Measurements from ENCODE around the gene EEF1A2. TPM values are rescaled to one million over a fixed set of nuclear protein-coding genes. Genes with fewer than 3 reads are reported as not detected.
"Not testable (repeated sequence)": the region's sequence is repeated elsewhere in the genome, so short reads cannot be mapped to it uniquely, and the experiment has no call there.

EEF1A2 gene
- total RNA-seq, 2 experiments from 2014 or later, result 0.26 TPM; not detected in 1

DNA sequence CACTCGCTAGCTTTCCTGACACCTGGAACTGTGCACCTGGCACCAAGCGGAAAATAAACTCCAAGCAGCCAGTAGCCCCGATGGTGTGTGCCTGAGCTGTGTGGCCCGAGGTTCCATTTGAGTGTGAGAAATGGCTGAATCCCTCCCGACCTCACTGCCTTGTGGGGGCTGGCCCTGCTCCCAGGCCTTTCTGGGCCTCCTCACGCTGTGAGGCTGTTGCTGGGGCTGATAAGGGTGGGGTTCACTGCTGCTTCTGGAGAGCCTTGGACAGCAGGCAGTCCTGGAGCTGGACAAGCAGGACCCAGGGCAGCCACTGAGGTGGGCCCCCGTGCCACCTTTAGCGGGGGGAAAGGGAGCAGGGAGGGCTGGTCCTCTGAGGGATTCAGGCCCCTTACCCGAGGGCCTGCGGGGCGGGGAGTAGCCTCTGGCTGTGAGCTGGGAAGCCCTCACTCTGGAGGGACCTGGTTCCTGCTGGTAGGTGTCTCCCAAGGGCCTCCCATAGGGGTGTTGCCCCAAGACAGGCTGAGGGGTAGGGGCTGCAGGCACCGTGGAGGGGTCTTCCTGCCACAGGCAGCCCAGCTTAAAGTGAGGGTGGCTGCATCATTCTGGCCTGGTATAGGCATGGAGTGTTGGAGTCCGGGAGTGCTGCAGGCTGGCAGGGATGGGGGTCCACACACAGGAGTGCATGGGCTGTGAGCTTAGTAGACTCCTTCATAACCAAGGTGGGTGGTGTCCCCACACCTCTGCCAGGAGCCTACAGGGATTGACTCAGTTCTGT is 23.4 kb upstream of the EEF1A2 start:
- no peak for ATAC-seq (ENCODE audit: low read depth)
- no peak for DNase-seq
- Mint-ChIP-seq H3K4me3 (peak overlapping the region; percentile 58), H3K9me3 (peaks cover 6% of the 10 kb centered on the region), H3K27me3 (peaks cover 3% of the 10 kb centered on the region), H3K27ac (peak overlapping the region; percentile 52), H3K4me1 (peaks cover 9% of the 10 kb centered on the region), H3K36me3 (peaks cover 22% of the 10 kb centered on the region)
- POLR2A ChIA-PET, result interaction anchor here (1.1 to 7.3 kb wide), 3 partner anchors 14 to 113 kb away, joined by 3 to 88 read pairs (median 4); partner anchors contain the start of gene PTK6

DNA sequence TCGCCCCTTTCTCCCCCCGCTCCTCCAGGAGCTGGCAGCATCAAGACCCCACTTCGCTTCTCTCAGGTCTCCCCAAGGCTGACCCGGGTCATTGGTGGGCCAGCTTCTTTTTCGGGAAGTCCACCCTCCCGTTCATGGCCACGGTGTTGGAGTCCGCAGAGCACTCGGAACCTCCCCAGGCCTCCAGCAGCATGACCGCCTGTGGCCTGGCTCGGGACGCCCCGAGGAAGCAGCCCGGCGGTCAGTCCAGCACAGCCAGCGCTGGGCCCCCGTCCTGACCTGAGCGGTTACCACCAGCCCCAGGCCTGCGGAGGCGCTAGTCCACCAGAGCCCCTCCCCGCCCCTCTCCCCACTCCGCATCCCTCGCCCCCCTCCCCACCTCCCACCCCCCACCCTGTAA is 22.7 kb upstream of the EEF1A2 start:
- H3K9me3 Mint-ChIP-seq, result peaks cover 6% of the 10 kb centered on the region
- ATAC-seq (ENCODE audit: low read depth), result no peak
- H3K27me3 Mint-ChIP-seq, result peaks cover 5% of the 10 kb centered on the region
- POLR2A ChIA-PET, result interaction anchor here (0.6 to 7.3 kb wide), 36 partner anchors 8 to 562 kb away, joined by 3 to 88 read pairs (median 4); partner anchors contain the start of genes ARFRP1, DNAJC5, GMEB2 and HELZ2
- no peak for DNase-seq
- peak overlapping the region; percentile 79 for H3K4me3 Mint-ChIP-seq
- peaks cover 22% of the 10 kb centered on the region for H3K36me3 Mint-ChIP-seq
- peaks cover 9% of the 10 kb centered on the region for H3K4me1 Mint-ChIP-seq
- peak overlapping the region; percentile 61 for H3K27ac Mint-ChIP-seq

DNA sequence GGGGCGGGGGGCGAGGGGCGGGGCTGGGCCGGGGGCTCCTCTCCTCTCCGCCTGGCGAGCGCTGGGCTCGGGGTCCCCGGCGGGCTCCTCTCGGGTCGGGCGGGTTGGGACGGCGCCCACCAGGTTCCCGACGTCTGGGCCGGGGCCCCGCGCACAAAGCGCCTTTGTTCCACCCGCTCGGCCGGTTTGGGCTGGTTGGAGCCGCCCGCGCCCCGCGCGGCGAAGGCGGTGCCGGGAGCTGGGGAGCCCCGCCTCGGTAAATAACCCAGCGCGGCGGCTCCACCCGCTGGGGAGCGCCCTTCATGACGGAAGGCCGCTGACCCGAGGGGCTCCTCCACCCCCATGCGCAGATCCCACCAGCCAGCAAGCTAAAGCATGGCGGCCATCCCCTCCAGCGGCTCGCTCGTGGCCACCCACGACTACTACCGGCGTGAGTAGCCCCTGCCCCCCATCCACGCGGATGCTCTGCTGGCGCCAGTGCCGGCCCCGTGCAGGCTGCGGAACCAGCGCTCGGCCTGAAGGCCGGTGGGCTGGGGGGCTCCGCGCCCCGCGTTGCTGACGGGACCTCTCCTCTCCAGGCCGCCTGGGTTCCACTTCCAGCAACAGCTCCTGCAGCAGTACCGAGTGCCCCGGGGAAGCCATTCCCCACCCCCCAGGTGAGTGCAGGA is 22.2 kb upstream of the EEF1A2 start:
- Mint-ChIP-seq H3K4me3 (peak overlapping the region; percentile 79), H3K27me3 (peaks cover 5% of the 10 kb centered on the region), H3K27ac (peak overlapping the region; percentile 61), H3K9me3 (peaks cover 6% of the 10 kb centered on the region), H3K4me1 (peaks cover 9% of the 10 kb centered on the region), H3K36me3 (peaks cover 22% of the 10 kb centered on the region)
- POLR2A ChIA-PET, result interaction anchor here (0.6 to 7.3 kb wide), 40 partner anchors 8 to 897 kb away, joined by 3 to 88 read pairs (median 4); partner anchors contain the start of genes ARFRP1, DNAJC5, GMEB2 and HELZ2
- peak; percentile 85 for DNase-seq
- ATAC-seq (ENCODE audit: low read depth), result peak; percentile 59

DNA sequence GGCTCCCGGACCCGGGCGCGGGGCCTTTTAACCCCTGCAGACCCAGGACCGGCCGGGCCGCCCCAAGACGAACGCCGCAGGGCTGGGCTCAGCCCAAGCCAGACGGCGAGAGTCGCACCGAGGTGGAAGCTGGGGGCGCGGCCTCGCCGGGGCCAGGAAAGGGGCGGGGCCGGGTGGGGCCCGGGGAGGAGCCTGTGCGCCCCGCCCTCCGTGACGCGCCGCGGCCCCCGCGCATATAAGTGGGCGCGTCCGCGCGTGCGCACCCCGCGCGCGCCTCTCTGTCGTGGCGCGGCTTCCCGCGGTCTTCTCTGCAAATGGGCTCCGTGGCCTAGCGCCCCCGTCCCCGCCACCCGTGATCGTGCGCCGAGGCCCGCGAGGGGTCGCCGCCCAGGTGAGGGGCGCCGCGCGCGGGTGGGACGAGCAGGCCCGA is 21.6 kb upstream of the EEF1A2 start, which contains the start of gene PPDPF:
Gene PPDPF (plus strand): TSS at position 262 of the 430 bp plus-strand sequence. CDS start 544 bp downstream, outside the sequence.
- Mint-ChIP-seq H3K9me3 (peaks cover 7% of the 10 kb centered on the region), H3K27me3 (peaks cover 6% of the 10 kb centered on the region), H3K4me3 (peak within 1 kb of the TSS; percentile 79), H3K27ac (peak within 1 kb of the TSS; percentile 75), H3K36me3 (peaks cover 22% of the 10 kb centered on the region), H3K4me1 (peaks cover 9% of the 10 kb centered on the region)
- POLR2A ChIA-PET, result interaction anchor here (0.7 to 7.3 kb wide), 30 partner anchors 9 to 897 kb away, joined by 3 to 88 read pairs (median 4); partner anchors contain the start of genes ARFRP1, GMEB2, HELZ2 and PRPF6
- ATAC-seq (ENCODE audit: low read depth), result peak; percentile 72
- DNase-seq, result peak; percentile 93

DNA sequence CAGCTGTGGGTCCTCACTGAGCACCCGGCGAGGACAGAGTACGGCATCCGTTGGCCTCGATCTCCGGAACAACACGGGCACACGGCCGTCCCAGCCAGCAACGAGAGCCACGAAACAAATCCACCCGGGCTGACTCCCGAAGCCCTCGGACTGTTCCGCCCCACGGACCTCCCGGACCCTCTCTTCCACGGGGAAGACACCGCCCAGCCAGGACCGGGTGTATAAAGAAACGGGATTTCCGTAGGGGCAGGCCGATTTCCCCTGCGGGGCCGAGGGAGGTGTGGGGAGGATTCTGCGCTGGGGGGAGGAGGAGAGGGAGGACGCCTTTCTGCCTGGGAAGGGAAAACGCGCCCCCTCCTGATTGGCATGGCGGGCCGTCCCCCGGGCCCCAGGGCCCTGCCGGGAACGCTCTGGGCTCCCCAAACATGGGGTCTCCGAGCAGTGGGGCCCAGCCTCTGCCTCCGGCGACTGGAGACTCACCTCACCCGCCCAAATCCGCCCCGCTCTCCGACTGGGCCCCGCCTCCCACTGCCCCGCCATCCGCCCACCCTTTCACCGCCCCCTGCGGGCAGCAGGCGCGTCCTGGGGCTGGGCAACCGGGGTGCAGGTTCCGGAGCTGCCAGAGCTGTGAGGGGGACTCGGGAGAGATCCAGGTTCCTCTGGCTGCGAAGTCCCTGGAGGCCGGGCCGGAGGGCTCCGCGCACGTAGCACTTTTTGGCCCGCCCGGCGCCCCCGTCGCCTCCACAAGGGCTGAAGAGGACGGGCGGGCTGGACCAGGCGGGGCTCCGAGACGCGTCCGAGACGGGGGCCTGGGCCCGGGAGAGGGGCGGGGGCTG is 21.0 kb upstream of the EEF1A2 start:
- DNase-seq (peak; percentile 85), ATAC-seq (ENCODE audit: low read depth) (peak; percentile 68)
- POLR2A ChIA-PET, result interaction anchor here (1.0 to 7.3 kb wide), 18 partner anchors 10 to 896 kb away, joined by 3 to 88 read pairs (median 5); partner anchors contain the start of genes ARFRP1, GMEB2, HELZ2 and PRPF6
- Mint-ChIP-seq H3K36me3 (peaks cover 24% of the 10 kb centered on the region), H3K4me3 (peak overlapping the region; percentile 74), H3K27ac (peak overlapping the region; percentile 75), H3K27me3 (peaks cover 9% of the 10 kb centered on the region), H3K9me3 (peaks cover 9% of the 10 kb centered on the region), H3K4me1 (peaks cover 11% of the 10 kb centered on the region)

DNA sequence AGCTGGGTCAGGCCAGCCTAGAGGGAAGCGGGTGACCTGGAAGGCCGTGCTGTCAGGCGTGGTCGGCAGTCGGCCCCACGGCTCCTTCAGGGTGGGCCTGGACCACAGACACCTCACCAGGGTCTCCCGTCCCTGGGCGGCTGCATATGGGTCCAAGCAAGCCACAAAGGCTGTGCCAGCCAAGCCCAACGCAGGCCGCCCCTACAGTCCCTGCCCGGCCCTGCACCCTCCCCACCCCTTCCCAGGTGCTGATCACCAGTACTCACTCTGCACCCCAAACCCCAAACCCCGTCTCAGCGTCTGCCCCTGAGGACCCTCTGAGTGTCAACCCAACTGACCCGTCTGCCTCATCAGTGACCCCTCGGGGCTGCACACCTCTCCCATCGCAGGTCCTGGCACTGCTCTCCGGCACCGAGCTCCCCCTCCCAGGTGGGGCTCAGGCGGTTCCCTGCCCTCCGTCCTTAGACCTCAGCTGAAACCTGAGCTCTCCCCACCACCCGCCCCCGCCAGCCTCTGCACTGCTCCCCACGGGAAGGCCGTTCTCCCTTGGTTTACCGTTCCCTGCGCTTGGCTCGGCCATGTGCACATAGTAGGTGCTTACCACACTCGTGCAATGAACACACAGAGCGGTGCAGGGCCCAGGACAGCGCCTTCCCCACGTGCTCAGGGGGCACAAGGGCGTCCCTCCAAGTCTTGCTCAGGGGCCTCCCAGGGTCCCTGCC is 20.2 kb upstream of the EEF1A2 start:
- peak overlapping the region; percentile 74 for H3K4me3 Mint-ChIP-seq
- no peak for ATAC-seq (ENCODE audit: low read depth)
- H3K9me3 Mint-ChIP-seq, result peaks cover 11% of the 10 kb centered on the region
- H3K27ac Mint-ChIP-seq, result peak overlapping the region; percentile 75
- POLR2A ChIA-PET, result interaction anchor here (2.5 to 7.3 kb wide), 2 partner anchors 17 to 122 kb away, joined by 20 to 88 read pairs; partner anchors contain the start of gene PTK6
- peaks cover 13% of the 10 kb centered on the region for H3K27me3 Mint-ChIP-seq
- H3K36me3 Mint-ChIP-seq, result peaks cover 22% of the 10 kb centered on the region
- peak; percentile 34 for DNase-seq
- peaks cover 9% of the 10 kb centered on the region for H3K4me1 Mint-ChIP-seq

DNA sequence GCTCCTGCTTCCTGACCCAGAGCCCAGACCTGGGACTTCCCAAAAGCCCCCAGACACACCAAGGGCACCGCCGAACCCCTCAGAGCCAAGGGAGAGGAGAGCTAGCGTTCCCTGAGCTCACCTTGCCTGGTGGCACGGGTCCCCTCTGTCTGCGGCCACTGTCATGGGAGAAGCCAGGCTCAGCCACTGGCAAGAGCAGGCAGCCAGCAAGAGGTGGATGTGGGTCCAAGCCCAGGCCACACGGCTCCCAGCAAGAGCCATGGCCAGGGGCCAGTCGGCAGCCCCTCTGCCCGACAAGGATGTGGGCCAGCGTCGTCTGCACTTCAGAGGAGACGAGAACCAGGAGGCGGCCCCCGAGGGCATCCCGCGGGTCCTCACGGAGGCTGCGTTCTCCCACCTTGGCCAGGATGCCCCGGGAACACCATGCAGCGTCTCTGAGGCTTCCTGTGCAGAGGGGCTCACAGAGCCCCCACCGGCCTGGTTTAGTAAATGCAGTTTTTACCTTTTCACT is 19.5 kb upstream of the EEF1A2 start:
- Mint-ChIP-seq H3K36me3 (peaks cover 16% of the 10 kb centered on the region), H3K27ac (no peak overlapping the region), H3K4me3 (no peak overlapping the region), H3K9me3 (peaks cover 7% of the 10 kb centered on the region), H3K4me1 (peaks cover 6% of the 10 kb centered on the region), H3K27me3 (peaks cover 15% of the 10 kb centered on the region)
- ATAC-seq (ENCODE audit: low read depth) (no peak), DNase-seq (no peak)
- POLR2A ChIA-PET, result no interaction called here

DNA sequence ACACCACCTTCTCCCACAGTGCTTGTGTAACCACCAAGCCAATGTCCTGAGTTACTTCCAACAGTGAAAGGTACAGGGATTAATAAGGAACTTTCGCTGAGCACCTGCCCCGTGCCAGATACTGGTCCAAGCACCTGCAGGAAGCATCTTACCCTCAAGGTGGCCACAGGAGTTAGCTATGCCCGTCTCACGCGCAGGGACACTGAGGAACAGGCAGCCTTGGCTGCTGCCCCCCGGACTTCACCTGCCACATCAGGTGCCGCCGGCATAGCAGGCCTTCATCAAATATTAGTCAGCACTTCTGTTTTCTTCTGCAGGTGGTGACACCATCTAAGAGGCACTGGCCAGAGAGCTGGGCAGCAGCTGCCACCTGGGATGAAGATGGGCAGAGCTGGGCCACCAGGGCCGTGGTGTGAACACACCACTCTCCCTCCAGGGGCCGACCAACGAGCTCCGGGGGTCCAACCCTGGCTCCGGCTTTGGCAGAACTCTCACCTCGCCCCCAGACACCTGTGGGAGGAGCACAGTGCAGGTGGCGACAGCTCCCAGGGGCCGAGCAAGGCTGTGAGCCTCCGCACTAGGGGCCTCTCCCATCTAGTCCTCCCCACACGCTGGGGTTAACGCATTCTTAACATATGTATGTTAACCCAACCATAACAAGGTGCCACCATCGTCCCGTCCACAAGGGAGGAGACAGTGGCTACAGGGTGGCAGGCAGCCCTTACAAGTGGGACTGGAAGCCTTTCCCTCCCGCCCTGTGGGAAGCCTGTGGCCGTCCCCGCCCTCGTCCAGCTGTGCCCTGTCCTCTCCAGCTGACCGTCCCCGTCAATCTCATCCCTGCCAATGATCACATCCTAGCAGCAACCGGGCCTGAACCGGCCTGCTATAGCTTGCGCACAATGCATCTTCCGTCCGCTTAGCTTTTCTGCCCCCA is 18.8 kb upstream of the EEF1A2 start:
- ATAC-seq (ENCODE audit: low read depth) (no peak), DNase-seq (no peak)
- POLR2A ChIA-PET, result no interaction called here
- Mint-ChIP-seq H3K9me3 (peaks cover 6% of the 10 kb centered on the region), H3K27me3 (peaks cover 22% of the 10 kb centered on the region), H3K4me3 (no peak overlapping the region), H3K36me3 (peaks cover 9% of the 10 kb centered on the region), H3K27ac (no peak overlapping the region), H3K4me1 (peaks cover 5% of the 10 kb centered on the region)

DNA sequence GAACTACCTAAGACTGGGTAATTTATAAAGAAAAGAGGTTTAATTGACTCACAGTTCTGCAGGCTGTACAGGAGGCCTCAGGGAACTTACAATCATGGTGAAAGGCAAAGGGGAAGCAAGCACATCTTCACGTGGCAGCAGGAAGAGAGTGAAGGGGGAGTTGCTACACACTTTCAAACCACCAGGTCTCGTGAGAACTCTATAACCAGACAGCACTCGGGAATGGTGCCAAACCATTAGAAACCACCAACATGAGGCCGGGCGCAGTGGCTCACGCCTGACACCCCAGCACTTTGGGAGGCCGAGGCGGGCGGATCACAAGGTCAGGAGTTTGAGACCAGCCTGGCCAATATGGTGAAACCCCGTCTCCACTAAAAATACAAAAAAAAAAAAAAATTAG is 15.6 kb upstream of the EEF1A2 start:
- H3K4me3 Mint-ChIP-seq; H3K9me3 Mint-ChIP-seq; H3K36me3 Mint-ChIP-seq; H3K4me1 Mint-ChIP-seq; ATAC-seq (ENCODE audit: low read depth); POLR2A ChIA-PET; DNase-seq; H3K27ac Mint-ChIP-seq: not testable (repeated sequence)
- peaks cover 46% of the 10 kb centered on the region for H3K27me3 Mint-ChIP-seq

DNA sequence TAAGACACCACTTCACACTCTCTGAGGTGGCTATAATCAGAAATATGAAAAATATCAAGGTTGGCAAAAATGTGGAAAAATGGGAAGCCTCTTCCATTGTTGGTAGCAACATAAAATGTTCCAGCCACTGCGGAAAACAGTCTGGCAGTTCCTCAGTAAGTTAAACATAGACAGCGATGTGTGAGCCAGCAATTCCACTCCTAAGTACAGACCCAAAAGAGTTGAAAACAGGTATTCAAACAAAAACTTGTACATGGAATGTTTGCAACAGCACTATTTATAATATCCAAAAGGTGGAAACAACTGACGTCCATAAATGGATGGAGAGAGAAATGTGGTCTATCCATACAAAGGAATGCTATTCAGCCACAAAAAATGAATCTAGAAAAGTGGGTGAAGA is 14.3 kb upstream of the EEF1A2 start:
- DNase-seq (no peak), ATAC-seq (ENCODE audit: low read depth) (no peak)
- H3K4me1 Mint-ChIP-seq, result peaks cover 3% of the 10 kb centered on the region
- no peak overlapping the region for H3K27ac Mint-ChIP-seq
- H3K36me3 Mint-ChIP-seq, result peaks cover 2% of the 10 kb centered on the region
- H3K4me3 Mint-ChIP-seq, result no peak overlapping the region
- peaks cover 7% of the 10 kb centered on the region for H3K9me3 Mint-ChIP-seq
- POLR2A ChIA-PET, result no interaction called here
- H3K27me3 Mint-ChIP-seq, result peaks cover 55% of the 10 kb centered on the region

DNA sequence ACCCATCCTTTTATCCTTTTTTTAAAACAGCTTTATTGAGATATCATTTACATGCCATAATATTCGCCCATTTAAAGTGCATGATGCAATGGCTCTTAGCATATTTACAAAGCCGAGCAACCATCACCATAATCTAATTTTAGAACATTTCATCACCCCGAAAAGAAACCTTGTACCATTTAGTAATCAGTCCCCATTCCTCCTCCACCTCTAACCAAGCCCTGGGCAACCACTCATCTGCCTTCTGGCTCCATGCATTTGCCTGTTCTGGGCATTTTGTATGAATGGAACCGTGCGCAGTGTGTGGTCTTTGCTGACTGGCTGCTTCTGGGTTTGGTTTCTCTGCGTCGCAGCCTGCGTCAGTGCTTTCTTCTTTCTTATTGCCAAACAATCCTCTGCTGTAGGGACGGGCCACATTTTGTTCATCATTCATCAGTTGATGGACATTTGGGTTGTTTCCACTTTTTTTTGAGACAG is 10.2 kb upstream of the EEF1A2 start:
- Mint-ChIP-seq H3K9me3 (peaks cover 5% of the 10 kb centered on the region), H3K4me1 (peaks cover 6% of the 10 kb centered on the region), H3K27ac (no peak overlapping the region), H3K36me3 (no peaks in the 10 kb centered on the region), H3K27me3 (peaks cover 49% of the 10 kb centered on the region), H3K4me3 (no peak overlapping the region)
- no peak for ATAC-seq (ENCODE audit: low read depth)
- POLR2A ChIA-PET, result no interaction called here
- DNase-seq, result no peak

All from activated naive CD8-positive, alpha-beta T cell treated with anti-CD3 and anti-CD28 coated beads, Interleukin-2, amount 10 ng/mL, durations not matched to agents 7 days and 5 days (primary cell).